ENCODE results near the gene LCORL. TPM values are rescaled to one million over a fixed set of nuclear protein-coding genes. Genes with fewer than 3 reads are reported as not detected.

The LCORL gene
- total RNA-seq, 2 experiments from 2014 or later = 6.3 to 6.5 TPM

GRCh38 chr4:18063079-18063478 is 41.5 kb upstream of the LCORL start:
- ChIA-PET POLR2A (no interaction called here), CTCF (no interaction called here)
- peaks cover 9 to 19% of the 10 kb centered on the region in 2 experiments for H3K9me3 ChIP-seq (ENCODE audit: control insufficient read depth in 1 of 2, insufficient read depth in 1 of 2, low read length in 2 of 2)
- Mint-ChIP-seq H3K4me3 (no peak overlapping the region), H3K4me1 (ENCODE audit: low read depth) (peaks cover 3% of the 10 kb centered on the region), H3K27me3 (peaks cover 62% of the 10 kb centered on the region), H3K36me3 (ENCODE audit: low read depth) (no peaks in the 10 kb centered on the region), H3K27ac (no peak overlapping the region), H3K9me3 (peaks cover 14% of the 10 kb centered on the region)
- no peaks in the 10 kb centered on the region for H3K36me3 ChIP-seq (ENCODE audit: insufficient read depth, low read length)
- H3K27me3 ChIP-seq (ENCODE audit: control insufficient read depth in 1 of 2, insufficient read depth in 2 of 2, low read length in 2 of 2) = peaks cover 9 to 12% of the 10 kb centered on the region in 2 experiments
- H3K4me3 ChIP-seq (ENCODE audit: low read length) = no peak overlapping the region
- no peak for ATAC-seq (ENCODE audit: poor library complexity)
- DNase-seq = no peak
- H3K4me1 ChIP-seq (ENCODE audit: insufficient read depth, low read length) = no peaks in the 10 kb centered on the region
- intact Hi-C loops (cut with DNase I, micrococcal nuclease) = no loop called here
- H3K27ac ChIP-seq (ENCODE audit: low read depth in 1 of 2, low read length in 2 of 2) = no peak overlapping the region
- TF ChIP-seq, protein P1, sequence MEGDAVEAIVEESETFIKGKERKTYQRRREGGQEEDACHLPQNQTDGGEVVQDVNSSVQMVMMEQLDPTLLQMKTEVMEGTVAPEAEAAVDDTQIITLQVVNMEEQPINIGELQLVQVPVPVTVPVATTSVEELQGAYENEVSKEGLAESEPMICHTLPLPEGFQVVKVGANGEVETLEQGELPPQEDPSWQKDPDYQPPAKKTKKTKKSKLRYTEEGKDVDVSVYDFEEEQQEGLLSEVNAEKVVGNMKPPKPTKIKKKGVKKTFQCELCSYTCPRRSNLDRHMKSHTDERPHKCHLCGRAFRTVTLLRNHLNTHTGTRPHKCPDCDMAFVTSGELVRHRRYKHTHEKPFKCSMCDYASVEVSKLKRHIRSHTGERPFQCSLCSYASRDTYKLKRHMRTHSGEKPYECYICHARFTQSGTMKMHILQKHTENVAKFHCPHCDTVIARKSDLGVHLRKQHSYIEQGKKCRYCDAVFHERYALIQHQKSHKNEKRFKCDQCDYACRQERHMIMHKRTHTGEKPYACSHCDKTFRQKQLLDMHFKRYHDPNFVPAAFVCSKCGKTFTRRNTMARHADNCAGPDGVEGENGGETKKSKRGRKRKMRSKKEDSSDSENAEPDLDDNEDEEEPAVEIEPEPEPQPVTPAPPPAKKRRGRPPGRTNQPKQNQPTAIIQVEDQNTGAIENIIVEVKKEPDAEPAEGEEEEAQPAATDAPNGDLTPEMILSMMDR (IDR thresholded peaks at IDR 0.05) = no peak

- ATAC-seq (ENCODE audit: poor library complexity) = no peak
- CTCF ChIA-PET = interaction anchor here (1.5 kb wide), 1 partner anchor 14 kb away, joined by 5 read pairs; no protein-coding TSS in a partner anchor
Measured at GRCh38 chr4:18057821-18058533, 36.4 kb upstream of the LCORL start.

GRCh38 chr4:18056030-18056429 is 34.5 kb upstream of the LCORL start:
- H3K4me3 Mint-ChIP-seq = no peak overlapping the region

More at GRCh38 chr4:18057821-18058533, 36.4 kb upstream of the LCORL start:
- H3K9me3 Mint-ChIP-seq = peaks cover 3% of the 10 kb centered on the region
- intact Hi-C loops (cut with DNase I, micrococcal nuclease) = loop anchor here in 1 of 2 experiments (2.0 kb wide), 1 partner anchor 37 kb away; the partner anchor contains the start of gene LCORL
- no peak overlapping the region for H3K27ac Mint-ChIP-seq
- Histone ChIP-seq H3K4me3 (ENCODE audit: low read length) (no peak overlapping the region), H3K27me3 (ENCODE audit: control insufficient read depth in 1 of 2, insufficient read depth in 2 of 2, low read length in 2 of 2) (peaks cover 15 to 32% of the 10 kb centered on the region in 2 experiments), H3K9me3 (ENCODE audit: control insufficient read depth in 1 of 2, insufficient read depth in 1 of 2, low read length in 2 of 2) (peaks cover 2 to 4% of the 10 kb centered on the region in 2 experiments), H3K36me3 (ENCODE audit: insufficient read depth, low read length) (no peaks in the 10 kb centered on the region), H3K27ac (ENCODE audit: low read depth in 1 of 2, low read length in 2 of 2) (no peak overlapping the region), H3K4me1 (ENCODE audit: insufficient read depth, low read length) (peaks cover 8% of the 10 kb centered on the region)
- H3K36me3 Mint-ChIP-seq (ENCODE audit: low read depth) = no peaks in the 10 kb centered on the region
- POLR2A ChIA-PET = interaction anchor here (1.0 to 1.4 kb wide), 2 partner anchors 38 to 90 kb away, joined by 3 to 5 read pairs; no protein-coding TSS in a partner anchor
- TF ChIP-seq, protein P1 (IDR thresholded peaks at IDR 0.05) = no peak
- no peak overlapping the region for H3K4me3 Mint-ChIP-seq
- DNase-seq = peak in 1 of 14 experiments; percentile 11
- H3K4me1 Mint-ChIP-seq (ENCODE audit: low read depth) = peaks cover 26% of the 10 kb centered on the region
- H3K27me3 Mint-ChIP-seq = peaks cover 63% of the 10 kb centered on the region

More at GRCh38 chr4:18056030-18056429, 34.5 kb upstream of the LCORL start:
- Mint-ChIP-seq H3K9me3 (no peaks in the 10 kb centered on the region), H3K36me3 (ENCODE audit: low read depth) (no peaks in the 10 kb centered on the region), H3K27ac (no peak overlapping the region), H3K27me3 (peaks cover 66% of the 10 kb centered on the region), H3K4me1 (ENCODE audit: low read depth) (peaks cover 26% of the 10 kb centered on the region)
- H3K4me3 ChIP-seq (ENCODE audit: low read length) = no peak overlapping the region
- no peak overlapping the region for H3K27ac ChIP-seq (ENCODE audit: low read depth in 1 of 2, low read length in 2 of 2)
- no peaks in the 10 kb centered on the region for H3K36me3 ChIP-seq (ENCODE audit: insufficient read depth, low read length)
- TF ChIP-seq, protein P1 (IDR thresholded peaks at IDR 0.05) = no peak
- peaks cover 8% of the 10 kb centered on the region for H3K4me1 ChIP-seq (ENCODE audit: insufficient read depth, low read length)
- intact Hi-C loops (cut with DNase I, micrococcal nuclease) = loop anchor here in 1 of 2 experiments (2.0 kb wide), 1 partner anchor 35 kb away; the partner anchor contains the start of gene LCORL
- H3K27me3 ChIP-seq (ENCODE audit: control insufficient read depth in 1 of 2, insufficient read depth in 2 of 2, low read length in 2 of 2) = peaks cover 15 to 27% of the 10 kb centered on the region in 2 experiments
- ATAC-seq (ENCODE audit: poor library complexity) = peak; percentile 26
- H3K9me3 ChIP-seq (ENCODE audit: control insufficient read depth in 1 of 2, insufficient read depth in 1 of 2, low read length in 2 of 2) = no peaks in the 10 kb centered on the region
- ChIA-PET CTCF (no interaction called here), POLR2A (no interaction called here)
- DNase-seq = peak in 3 of 14 experiments; percentile 5 to 9 (median 5)

Data from CD4-positive, alpha-beta T cell (primary cell).